ENCODE results near the gene MITF.

The MITF gene

GRCh38 chr3:69856965-69857705, 117.9 kb downstream of the MITF start:
- Histone ChIP-seq H3K9me3 (ENCODE audit: control insufficient read depth in 2 of 2, low read length in 2 of 2) (no peaks in the 10 kb centered on the region), H3K9ac (ENCODE audit: low read length in 2 of 2) (no peak overlapping the region), H3K4me1 (ENCODE audit: control insufficient read depth, insufficient read depth, low read length) (peaks cover 10% of the 10 kb centered on the region), H3K27ac (ENCODE audit: low read length) (no peak overlapping the region), H3K27me3 (ENCODE audit: control insufficient read depth in 1 of 2, insufficient read depth in 2 of 2, low read length in 2 of 2) (no peaks in the 10 kb centered on the region), H3K36me3 (ENCODE audit: control insufficient read depth in 2 of 2, insufficient read depth in 2 of 2, low read length in 2 of 2) (no peaks in the 10 kb centered on the region), H3K4me3 (ENCODE audit: low read length in 2 of 2) (no peak overlapping the region)

- no peak overlapping the region for H3K9ac ChIP-seq (ENCODE audit: low read length in 2 of 2)
- no peaks in the 10 kb centered on the region for H3K36me3 ChIP-seq (ENCODE audit: control insufficient read depth in 2 of 2, insufficient read depth in 2 of 2, low read length in 2 of 2)
- H3K27me3 ChIP-seq (ENCODE audit: control insufficient read depth in 1 of 2, insufficient read depth in 2 of 2, low read length in 2 of 2): no peaks in the 10 kb centered on the region
- no peak overlapping the region for H3K4me3 ChIP-seq (ENCODE audit: low read length in 2 of 2)
- H3K27ac ChIP-seq (ENCODE audit: low read length): no peak overlapping the region
- H3K9me3 ChIP-seq (ENCODE audit: control insufficient read depth in 2 of 2, low read length in 2 of 2): no peaks in the 10 kb centered on the region
- peaks cover 23% of the 10 kb centered on the region for H3K4me1 ChIP-seq (ENCODE audit: control insufficient read depth, insufficient read depth, low read length)
Measured at GRCh38 chr3:69861556-69861955, 122.3 kb downstream of the MITF start.

- Histone ChIP-seq H3K4me3 (ENCODE audit: low read length in 2 of 2) (no peak overlapping the region), H3K27ac (ENCODE audit: low read length) (peak overlapping the region; percentile 18), H3K9ac (ENCODE audit: low read length in 2 of 2) (no peak overlapping the region), H3K4me1 (ENCODE audit: control insufficient read depth, insufficient read depth, low read length) (peaks cover 23% of the 10 kb centered on the region), H3K27me3 (ENCODE audit: control insufficient read depth in 1 of 2, insufficient read depth in 2 of 2, low read length in 2 of 2) (no peaks in the 10 kb centered on the region), H3K9me3 (ENCODE audit: control insufficient read depth in 2 of 2, low read length in 2 of 2) (no peaks in the 10 kb centered on the region), H3K36me3 (ENCODE audit: control insufficient read depth in 2 of 2, insufficient read depth in 2 of 2, low read length in 2 of 2) (no peaks in the 10 kb centered on the region)
Measured at GRCh38 chr3:69864141-69864540, 124.9 kb downstream of the MITF start.

GRCh38 chr3:69864766-69865165, 125.5 kb downstream of the MITF start:
- Histone ChIP-seq H3K27ac (ENCODE audit: low read length) (no peak overlapping the region), H3K27me3 (ENCODE audit: control insufficient read depth in 1 of 2, insufficient read depth in 2 of 2, low read length in 2 of 2) (no peaks in the 10 kb centered on the region), H3K4me3 (ENCODE audit: low read length in 2 of 2) (no peak overlapping the region), H3K36me3 (ENCODE audit: control insufficient read depth in 2 of 2, insufficient read depth in 2 of 2, low read length in 2 of 2) (no peaks in the 10 kb centered on the region), H3K9ac (ENCODE audit: low read length in 2 of 2) (no peak overlapping the region), H3K4me1 (ENCODE audit: control insufficient read depth, insufficient read depth, low read length) (peaks cover 23% of the 10 kb centered on the region), H3K9me3 (ENCODE audit: control insufficient read depth in 2 of 2, low read length in 2 of 2) (no peaks in the 10 kb centered on the region)

- peak overlapping the region; percentile 33 to 66 for H3K4me3 ChIP-seq (ENCODE audit: low read length in 2 of 2)
Measured at GRCh38 chr3:69865925-69866679, 126.8 kb downstream of the MITF start.

GRCh38 chr3:69866988-69867720, 127.9 kb downstream of the MITF start:
- Histone ChIP-seq H3K9ac (ENCODE audit: low read length in 2 of 2) (no peak overlapping the region), H3K4me1 (ENCODE audit: control insufficient read depth, insufficient read depth, low read length) (peaks cover 17% of the 10 kb centered on the region), H3K36me3 (ENCODE audit: control insufficient read depth in 2 of 2, insufficient read depth in 2 of 2, low read length in 2 of 2) (no peaks in the 10 kb centered on the region), H3K27me3 (ENCODE audit: control insufficient read depth in 1 of 2, insufficient read depth in 2 of 2, low read length in 2 of 2) (no peaks in the 10 kb centered on the region), H3K9me3 (ENCODE audit: control insufficient read depth in 2 of 2, low read length in 2 of 2) (no peaks in the 10 kb centered on the region), H3K4me3 (ENCODE audit: low read length in 2 of 2) (no peak overlapping the region), H3K27ac (ENCODE audit: low read length) (no peak overlapping the region)

More at GRCh38 chr3:69865925-69866679, 126.8 kb downstream of the MITF start:
- Histone ChIP-seq H3K36me3 (ENCODE audit: control insufficient read depth in 2 of 2, insufficient read depth in 2 of 2, low read length in 2 of 2) (no peaks in the 10 kb centered on the region), H3K4me1 (ENCODE audit: control insufficient read depth, insufficient read depth, low read length) (peaks cover 23% of the 10 kb centered on the region), H3K27me3 (ENCODE audit: control insufficient read depth in 1 of 2, insufficient read depth in 2 of 2, low read length in 2 of 2) (no peaks in the 10 kb centered on the region), H3K27ac (ENCODE audit: low read length) (peak overlapping the region; percentile 61), H3K9me3 (ENCODE audit: control insufficient read depth in 2 of 2, low read length in 2 of 2) (no peaks in the 10 kb centered on the region), H3K9ac (ENCODE audit: low read length in 2 of 2) (peak overlapping the region; percentile 25 to 29)

GRCh38 chr3:69867941-69868505, 128.8 kb downstream of the MITF start:
- Histone ChIP-seq H3K4me3 (ENCODE audit: low read length in 2 of 2) (no peak overlapping the region), H3K36me3 (ENCODE audit: control insufficient read depth in 2 of 2, insufficient read depth in 2 of 2, low read length in 2 of 2) (no peaks in the 10 kb centered on the region), H3K27me3 (ENCODE audit: control insufficient read depth in 1 of 2, insufficient read depth in 2 of 2, low read length in 2 of 2) (no peaks in the 10 kb centered on the region), H3K9ac (ENCODE audit: low read length in 2 of 2) (no peak overlapping the region), H3K27ac (ENCODE audit: low read length) (no peak overlapping the region), H3K4me1 (ENCODE audit: control insufficient read depth, insufficient read depth, low read length) (peaks cover 17% of the 10 kb centered on the region), H3K9me3 (ENCODE audit: control insufficient read depth in 2 of 2, low read length in 2 of 2) (no peaks in the 10 kb centered on the region)

- H3K27ac ChIP-seq (ENCODE audit: low read length): no peak overlapping the region
- peaks cover 17% of the 10 kb centered on the region for H3K4me1 ChIP-seq (ENCODE audit: control insufficient read depth, insufficient read depth, low read length)
- no peak overlapping the region for H3K9ac ChIP-seq (ENCODE audit: low read length in 2 of 2)
Measured at GRCh38 chr3:69868841-69869420, 129.7 kb downstream of the MITF start.

GRCh38 chr3:69869643-69870042, 130.4 kb downstream of the MITF start:
- Histone ChIP-seq H3K9me3 (ENCODE audit: control insufficient read depth in 2 of 2, low read length in 2 of 2) (no peaks in the 10 kb centered on the region), H3K36me3 (ENCODE audit: control insufficient read depth in 2 of 2, insufficient read depth in 2 of 2, low read length in 2 of 2) (no peaks in the 10 kb centered on the region), H3K9ac (ENCODE audit: low read length in 2 of 2) (no peak overlapping the region), H3K27me3 (ENCODE audit: control insufficient read depth in 1 of 2, insufficient read depth in 2 of 2, low read length in 2 of 2) (no peaks in the 10 kb centered on the region), H3K27ac (ENCODE audit: low read length) (no peak overlapping the region), H3K4me1 (ENCODE audit: control insufficient read depth, insufficient read depth, low read length) (peaks cover 12% of the 10 kb centered on the region), H3K4me3 (ENCODE audit: low read length in 2 of 2) (no peak overlapping the region)

More at GRCh38 chr3:69868841-69869420, 129.7 kb downstream of the MITF start:
- Histone ChIP-seq H3K36me3 (ENCODE audit: control insufficient read depth in 2 of 2, insufficient read depth in 2 of 2, low read length in 2 of 2) (no peaks in the 10 kb centered on the region), H3K27me3 (ENCODE audit: control insufficient read depth in 1 of 2, insufficient read depth in 2 of 2, low read length in 2 of 2) (no peaks in the 10 kb centered on the region), H3K9me3 (ENCODE audit: control insufficient read depth in 2 of 2, low read length in 2 of 2) (no peaks in the 10 kb centered on the region), H3K4me3 (ENCODE audit: low read length in 2 of 2) (no peak overlapping the region)

GRCh38 chr3:69871251-69871650, 132.0 kb downstream of the MITF start:
- no peaks in the 10 kb centered on the region for H3K36me3 ChIP-seq (ENCODE audit: control insufficient read depth in 2 of 2, insufficient read depth in 2 of 2, low read length in 2 of 2)
- H3K9ac ChIP-seq (ENCODE audit: low read length in 2 of 2): no peak overlapping the region
- H3K4me1 ChIP-seq (ENCODE audit: control insufficient read depth, insufficient read depth, low read length): no peaks in the 10 kb centered on the region
- H3K9me3 ChIP-seq (ENCODE audit: control insufficient read depth in 2 of 2, low read length in 2 of 2): no peaks in the 10 kb centered on the region
- no peaks in the 10 kb centered on the region for H3K27me3 ChIP-seq (ENCODE audit: control insufficient read depth in 1 of 2, insufficient read depth in 2 of 2, low read length in 2 of 2)
- H3K27ac ChIP-seq (ENCODE audit: low read length): no peak overlapping the region
- H3K4me3 ChIP-seq (ENCODE audit: low read length in 2 of 2): no peak overlapping the region
